Fibroblast of pulmonary artery (primary cell): Measurements from ENCODE around the gene KRTAP4-8.
"Not testable (repeated sequence)": the region's sequence is repeated elsewhere in the genome, so short reads cannot be mapped to it uniquely, and the experiment has no call there.

ENCODE experiments used
- DNase-seq: peaks from one replicate; pipeline ENCODE4 v3.0.0-alpha.2; 2010; ENCODE audit warnings: low read depth
- H3K4me3 ChIP-seq: replicated peaks from 2 replicates; pipeline ENCODE4 v1.5.1; 2011; ENCODE audit warnings: low read depth, mild to moderate bottlenecking, control low read depth, low read length, moderate library complexity
- TF ChIP-seq, protein P1 (sequence below): IDR thresholded peaks from 2 replicates; pipeline ENCODE4 v1.5.1; 2011; ENCODE audit warnings: mild to moderate bottlenecking, control low read depth, low read length, inconsistent platforms; ENCODE audit errors: missing control alignments

KRTAP4-8 gene

DNA sequence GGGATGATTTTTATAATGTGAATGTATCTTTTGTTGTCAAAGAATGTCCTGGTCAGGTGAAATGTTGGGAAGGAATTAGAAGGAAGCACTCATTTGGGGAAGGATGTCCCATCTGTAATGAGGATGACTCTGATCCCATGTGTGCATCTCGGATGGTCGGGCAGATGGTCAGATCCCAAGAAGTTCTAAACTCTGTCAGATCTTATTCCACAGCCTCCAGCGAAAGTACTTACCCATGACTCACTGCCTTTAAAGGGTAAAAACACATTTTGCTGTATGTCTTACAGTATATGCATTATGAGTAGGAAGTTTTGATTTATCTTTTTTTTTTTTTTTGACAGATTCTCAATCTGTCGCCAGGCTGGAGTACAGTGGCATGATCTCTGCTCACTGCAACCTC, 20.8 kb upstream of the KRTAP4-8 start:
- DNase-seq, result no peak
- TF ChIP-seq, protein P1, sequence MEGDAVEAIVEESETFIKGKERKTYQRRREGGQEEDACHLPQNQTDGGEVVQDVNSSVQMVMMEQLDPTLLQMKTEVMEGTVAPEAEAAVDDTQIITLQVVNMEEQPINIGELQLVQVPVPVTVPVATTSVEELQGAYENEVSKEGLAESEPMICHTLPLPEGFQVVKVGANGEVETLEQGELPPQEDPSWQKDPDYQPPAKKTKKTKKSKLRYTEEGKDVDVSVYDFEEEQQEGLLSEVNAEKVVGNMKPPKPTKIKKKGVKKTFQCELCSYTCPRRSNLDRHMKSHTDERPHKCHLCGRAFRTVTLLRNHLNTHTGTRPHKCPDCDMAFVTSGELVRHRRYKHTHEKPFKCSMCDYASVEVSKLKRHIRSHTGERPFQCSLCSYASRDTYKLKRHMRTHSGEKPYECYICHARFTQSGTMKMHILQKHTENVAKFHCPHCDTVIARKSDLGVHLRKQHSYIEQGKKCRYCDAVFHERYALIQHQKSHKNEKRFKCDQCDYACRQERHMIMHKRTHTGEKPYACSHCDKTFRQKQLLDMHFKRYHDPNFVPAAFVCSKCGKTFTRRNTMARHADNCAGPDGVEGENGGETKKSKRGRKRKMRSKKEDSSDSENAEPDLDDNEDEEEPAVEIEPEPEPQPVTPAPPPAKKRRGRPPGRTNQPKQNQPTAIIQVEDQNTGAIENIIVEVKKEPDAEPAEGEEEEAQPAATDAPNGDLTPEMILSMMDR, result no peak
- no peak overlapping the region for H3K4me3 ChIP-seq

DNA sequence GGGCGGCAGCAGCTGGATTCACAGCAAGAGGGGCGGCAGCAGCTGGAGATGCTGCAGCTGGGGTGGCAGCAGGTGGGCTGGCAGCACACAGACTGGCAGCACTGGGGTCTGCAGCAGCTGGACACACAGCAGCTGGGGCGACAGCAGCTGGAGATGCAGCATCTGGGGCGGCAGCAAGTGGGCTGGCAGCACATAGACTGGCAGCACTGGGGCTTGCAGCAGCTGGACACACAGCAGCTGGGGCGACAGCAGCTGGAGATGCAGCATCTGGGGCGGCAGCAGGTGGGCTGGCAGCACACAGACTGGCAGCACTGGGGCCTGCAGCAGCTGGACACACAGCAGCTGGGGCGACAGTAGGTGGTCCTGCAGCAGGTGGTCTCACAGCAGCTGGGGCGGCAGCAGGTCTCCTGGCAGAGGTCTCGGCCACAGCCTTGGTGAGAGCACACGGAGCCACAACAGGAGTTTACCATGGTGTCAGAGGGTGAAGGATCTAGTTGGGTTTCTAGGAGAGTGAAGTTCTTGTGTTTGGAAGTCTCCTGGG, 20.0 kb upstream of the KRTAP4-8 start, which contains the start of gene KRTAP4-11:
TSS of gene KRTAP4-11 (minus strand) at position 528 of the 541 bp plus-strand sequence. CDS start at position 470, 58 bp downstream.
- DNase-seq, H3K4me3 ChIP-seq: not testable (repeated sequence)

DNA sequence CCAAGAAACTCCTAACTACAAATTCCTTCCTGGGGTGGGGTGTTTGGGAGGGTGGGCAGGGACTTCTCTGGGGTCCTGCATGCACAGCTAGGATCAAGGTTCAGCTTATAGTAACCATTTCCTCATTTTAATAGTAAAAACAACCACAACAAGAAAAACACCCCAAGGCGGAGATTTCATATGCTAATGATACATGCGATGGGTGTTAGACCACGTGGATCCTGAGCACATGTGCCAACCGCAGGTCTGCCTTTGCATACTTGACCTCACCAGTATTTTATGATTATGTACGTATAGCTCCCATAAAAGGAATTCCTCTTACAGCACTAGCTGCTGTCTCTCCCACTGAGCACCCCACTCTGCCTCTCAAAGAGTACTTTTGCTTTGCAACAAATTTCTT, 18.4 kb upstream of the KRTAP4-8 start:
- DNase-seq, result no peak
- no peak overlapping the region for H3K4me3 ChIP-seq
- TF ChIP-seq, protein P1, result no peak

DNA sequence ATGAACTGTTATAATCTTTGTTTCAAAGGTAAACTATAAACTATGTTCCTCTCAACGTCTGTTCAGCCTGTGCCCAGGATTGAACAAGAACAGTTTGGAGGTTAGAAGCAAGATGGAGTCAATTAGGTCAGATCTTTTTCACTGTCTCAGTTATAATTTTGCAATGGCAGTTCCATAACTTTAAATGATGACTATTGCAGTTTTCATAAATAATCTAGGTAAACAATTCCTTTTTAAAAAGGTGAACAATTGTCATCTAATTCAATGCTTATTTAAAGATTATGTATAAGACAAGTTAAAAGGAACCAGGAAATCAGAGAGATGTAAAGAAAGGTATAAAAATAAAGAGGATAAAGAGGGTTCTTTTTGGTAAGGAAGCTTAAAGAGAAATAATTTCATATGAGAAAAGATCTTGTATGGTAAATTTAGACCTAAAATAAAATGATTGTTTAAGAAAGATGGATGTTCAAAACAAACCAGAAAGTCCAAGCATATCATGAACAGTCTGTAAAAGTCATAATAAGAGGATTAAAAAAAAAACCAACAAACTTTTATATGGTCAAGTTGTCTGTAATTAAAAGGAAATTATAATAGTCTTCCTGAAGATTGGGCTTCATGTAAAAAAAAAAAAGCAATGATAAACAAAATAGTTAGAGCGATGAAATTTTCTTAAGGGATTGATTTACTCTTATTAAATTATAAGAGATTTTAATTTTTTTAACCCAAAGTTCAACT, 13.4 kb upstream of the KRTAP4-8 start:
- TF ChIP-seq, protein P1, result no peak
- no peak overlapping the region for H3K4me3 ChIP-seq
- no peak for DNase-seq

DNA sequence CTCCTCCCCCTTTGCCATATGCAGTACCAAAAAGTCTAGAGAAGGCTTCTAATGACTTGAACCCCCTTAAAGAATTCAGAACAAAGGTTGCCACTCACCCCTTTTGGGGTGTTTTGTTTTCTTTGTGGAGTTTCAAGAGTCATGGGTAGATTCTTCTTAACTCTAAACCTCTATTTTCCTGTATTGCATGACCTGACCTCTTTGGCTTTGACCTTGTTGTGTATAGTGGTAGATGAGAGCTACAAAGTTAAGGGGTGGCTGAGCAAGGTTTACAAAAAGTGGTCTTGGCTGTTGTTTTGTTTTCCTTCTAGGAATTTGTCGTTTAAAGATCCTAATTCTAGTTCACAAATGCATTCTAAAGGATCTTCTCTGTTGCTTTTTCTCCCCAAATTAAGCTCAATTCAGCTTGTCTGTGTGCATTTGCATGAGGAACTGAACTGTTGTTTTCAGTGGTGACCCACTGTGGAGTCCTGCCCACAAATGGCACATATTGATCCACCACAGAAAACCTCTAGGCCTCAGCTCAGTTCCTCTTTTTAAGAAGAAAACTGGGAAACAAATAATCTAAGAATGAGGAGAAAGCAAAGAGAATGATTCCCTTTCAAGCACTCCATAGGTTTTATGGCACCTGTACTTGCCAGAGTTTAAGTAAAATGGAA, 10.9 kb upstream of the KRTAP4-8 start:
- not testable (repeated sequence) for H3K4me3 ChIP-seq, DNase-seq

DNA sequence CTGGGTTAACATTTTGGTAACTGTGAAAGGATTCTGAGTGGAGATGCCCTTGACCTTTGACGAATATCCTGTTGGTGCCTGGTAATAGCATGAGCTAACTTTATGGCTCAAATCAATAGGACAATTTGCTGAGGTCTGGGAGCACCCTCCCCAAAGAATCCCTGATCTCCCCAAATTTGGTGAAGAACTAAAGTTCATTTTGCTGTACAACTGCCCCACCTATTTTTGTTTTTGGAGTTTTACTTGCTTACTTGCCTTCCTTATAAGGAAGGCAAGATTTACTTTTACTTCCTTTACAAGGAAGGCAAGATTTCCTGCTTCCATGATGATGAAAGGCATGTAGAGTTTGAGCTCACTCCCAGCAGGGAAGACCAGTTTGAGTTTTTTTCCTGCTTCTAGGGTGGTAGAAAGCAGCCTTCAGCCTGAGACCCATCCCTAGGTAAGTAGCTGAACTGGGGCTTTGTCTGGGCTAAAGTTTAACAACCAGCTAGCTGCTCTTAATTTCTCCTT, 10.1 kb upstream of the KRTAP4-8 start:
- no peak overlapping the region for H3K4me3 ChIP-seq
- TF ChIP-seq, protein P1, result no peak
- no peak for DNase-seq

DNA sequence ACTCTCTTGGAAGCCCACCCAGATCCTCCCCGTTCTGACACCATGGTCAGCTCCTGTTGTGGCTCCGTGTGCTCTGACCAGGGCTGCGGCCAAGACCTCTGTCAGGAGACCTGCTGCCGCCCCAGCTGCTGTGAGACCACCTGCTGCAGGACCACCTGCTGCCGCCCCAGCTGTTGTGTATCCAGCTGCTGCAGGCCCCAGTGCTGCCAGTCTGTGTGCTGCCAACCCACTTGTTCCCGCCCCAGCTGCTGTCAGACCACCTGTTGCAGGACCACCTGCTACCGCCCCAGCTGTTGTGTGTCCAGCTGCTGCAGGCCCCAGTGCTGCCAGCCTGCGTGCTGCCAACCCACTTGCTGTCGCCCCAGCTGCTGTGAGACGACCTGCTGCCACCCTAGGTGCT, 7.4 kb upstream of the KRTAP4-8 start, which contains the start of gene KRTAP4-9:
TSS of gene KRTAP4-9 (plus strand) at position 43 of the 400 bp plus-strand sequence. CDS start at position 43, 0 bp downstream.
- DNase-seq, H3K4me3 ChIP-seq: not testable (repeated sequence)

DNA sequence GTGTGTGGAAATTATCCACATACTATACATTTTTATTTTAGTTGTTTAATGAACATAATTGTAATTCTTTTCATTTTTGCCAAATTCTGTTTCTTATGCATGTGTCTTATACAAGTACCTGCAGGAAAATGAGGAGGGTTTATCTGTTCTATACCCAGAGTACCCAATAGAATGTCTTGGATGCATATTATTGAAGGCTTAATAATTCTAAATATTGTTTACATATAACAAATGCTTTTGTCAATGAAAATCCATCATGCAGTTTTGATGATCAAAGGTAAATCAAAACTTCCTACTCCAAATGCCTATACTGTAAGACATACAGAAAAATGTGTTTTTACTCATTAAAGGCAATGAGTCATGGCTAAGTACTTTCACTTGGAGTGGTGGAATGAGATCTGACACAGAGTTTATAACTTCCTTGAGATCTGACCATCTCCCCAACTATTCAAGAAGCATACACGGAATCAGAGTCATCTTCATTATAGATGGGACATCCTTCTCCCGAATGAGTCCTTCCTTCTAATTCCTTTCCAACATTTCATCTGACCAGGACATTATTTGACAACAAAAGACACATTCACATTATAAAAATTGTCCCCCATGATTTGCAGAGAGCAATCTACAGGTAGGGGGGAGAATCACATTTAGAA, 6.6 kb upstream of the KRTAP4-8 start:
- not testable (repeated sequence) for H3K4me3 ChIP-seq, DNase-seq
